Measurements from ENCODE around the gene RNF182. TPM values are rescaled to one million over a fixed set of nuclear protein-coding genes. Genes with fewer than 3 reads are reported as not detected.
A peak's percentile ranks its signal among the peaks of the same experiment; 100 is the strongest.

Gene RNF182
- total and polyA plus RNA-seq, 9 of the 15 experiments (the other 6 are each of a cell fraction or from before 2014, with no cell fraction given) = 12.8 to 22.8 (median 17.5) TPM

DNA sequence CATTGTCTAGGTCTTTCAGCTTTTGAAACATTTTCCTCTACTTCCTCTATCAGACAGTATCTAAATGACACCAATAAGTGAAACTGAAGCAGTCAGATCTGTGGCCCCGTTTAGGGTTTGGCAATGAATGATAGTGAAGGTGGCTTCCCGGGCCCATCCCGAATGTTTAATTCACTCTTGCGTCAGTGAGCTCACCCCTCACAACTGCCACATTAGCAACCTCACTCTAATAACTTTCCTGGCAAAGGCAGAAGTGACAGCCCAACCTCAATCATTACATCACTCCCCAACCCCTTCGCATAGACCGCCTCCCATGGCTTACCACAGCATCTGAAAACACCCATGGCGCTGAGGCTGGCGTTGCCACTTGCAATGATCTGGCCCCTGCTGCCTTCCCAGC, 100.4 kb downstream of the RNF182 start:
- H3K9me1 ChIP-seq (ENCODE audit: control insufficient read depth, insufficient read depth, low read length) = no peaks in the 10 kb centered on the region
- 0 out of 4 replicates have a peak overlapping the region, but pooled peaks of 1 of the 2 experiments have one; percentile 35 for H3K9ac ChIP-seq (ENCODE audit: insufficient read depth in 1 of 2, low read depth in 2 of 2, low read length in 2 of 2)
- FAIRE-seq (no peak), DNase-seq (ENCODE audit: extremely low read depth in 1 of 4, low spot score in 3 of 4) (no peak), ATAC-seq (no peak; the same call in 2 of the 3 replicates)
- no peak overlapping the region for H3K4me2 ChIP-seq (ENCODE audit: insufficient read depth, low read length)
- ChIA-PET POLR2A (interaction anchor here (0.7 to 3.0 kb wide), 4 partner anchors 9 to 211 kb away, joined by 3 to 8 read pairs (median 4); partner anchors contain the start of gene MCUR1), CTCF (ENCODE audit: low intra/inter-chr PET ratio) (no interaction called here)
- H3K4me1 ChIP-seq (replicated peaks in 1 of 2; ENCODE audit: control insufficient read depth in 2 of 2, insufficient read depth in 2 of 2, low read length in 2 of 2) = peaks cover 0 to 5% of the 10 kb centered on the region in 2 experiments; a peak in 1 of 5 replicates
- H4K20me1 ChIP-seq (replicated peaks; ENCODE audit: control insufficient read depth, insufficient read depth, low read length) = no peaks in the 10 kb centered on the region
- H3K27ac ChIP-seq (ENCODE audit: extremely low read depth, low read depth, low read length) = no peak overlapping the region
- H3K36me3 ChIP-seq (ENCODE audit: control insufficient read depth, insufficient read depth, low read length) = no peaks in the 10 kb centered on the region
- TF ChIP-seq NR2C2 (CRISPR knock-in tag; IDR thresholded peaks at IDR 0.05) (no peak), NR2C2 (tag; IDR thresholded peaks at IDR 0.05) (no peak), ZNF75A (CRISPR knock-in tag; IDR thresholded peaks at IDR 0.05) (no peak), PTBP1 (IDR thresholded peaks at IDR 0.05; ENCODE audit: low read depth, low read length) (no peak), ATF7 (IDR thresholded peaks at IDR 0.05) (0 out of 2 replicates have a peak, but pooled peaks have one; percentile 15), ZBTB33 (CRISPR knock-in tag; IDR thresholded peaks at IDR 0.05) (peak; percentile 63)
- WGBS (ENCODE audit: insufficient coverage, low coverage, missing lambda C conversion rate) = 62% methylated on average over 8 of the region's 8 CpGs
- H3K9me3 ChIP-seq (replicated peaks; ENCODE audit: control insufficient read depth, insufficient read depth, low read depth, low read length) = no peaks in the 10 kb centered on the region
- H3K4me3 ChIP-seq = no peak overlapping the region
- in situ Hi-C loops (cut with MboI) = no loop called here
- H3K27me3 ChIP-seq (ENCODE audit: control insufficient read depth in 2 of 2, insufficient read depth in 2 of 2, low read length in 2 of 2) = no peaks in the 10 kb centered on the region
- H2AFZ ChIP-seq (ENCODE audit: low read depth, low read length) = 0 out of 2 replicates have a peak overlapping the region, but pooled peaks have one; percentile 33
- no TSS peak for BruUV-seq (replicated peaks)
- intact Hi-C loops (cut with micrococcal nuclease) = no loop called here
- no peaks in the 10 kb centered on the region for H3K79me2 ChIP-seq (ENCODE audit: control insufficient read depth, insufficient read depth, low read length)
